ENCODE data around the gene PCDHGA1. TPM values are rescaled to one million over a fixed set of nuclear protein-coding genes. Genes with fewer than 3 reads are reported as not detected.

Gene PCDHGA1
- total RNA-seq, 1 experiment from 2014 or later = 0.63 TPM

DNA sequence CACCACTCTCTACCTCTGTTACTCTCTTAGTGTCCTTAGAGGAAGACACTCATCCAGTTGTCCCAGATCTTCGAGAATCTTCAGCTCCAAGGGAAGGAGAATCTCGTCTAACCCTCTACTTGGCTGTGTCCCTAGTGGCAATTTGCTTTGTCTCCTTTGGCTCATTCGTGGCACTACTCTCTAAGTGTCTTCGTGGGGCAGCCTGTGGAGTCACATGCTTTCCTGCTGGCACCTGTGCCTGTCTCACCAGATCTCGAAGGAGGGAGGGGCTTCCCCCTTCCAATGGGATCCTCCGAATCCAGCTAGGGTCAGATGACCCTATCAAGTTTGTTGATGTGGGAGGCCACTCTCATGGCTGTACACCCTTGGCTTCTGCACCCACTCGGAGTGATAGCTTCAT is 156.8 kb downstream of the PCDHGA1 start:
- H3K23ac ChIP-seq (ENCODE audit: insufficient read length, low read depth, low read length) = no peak overlapping the region
- no peaks in the 10 kb centered on the region; the same call in 1 of the 2 replicates for H3K79me2 ChIP-seq (ENCODE audit: insufficient read depth, low read length)
- H3K27me3 ChIP-seq (ENCODE audit: insufficient read depth, low read length) = peaks cover 9% of the 10 kb centered on the region; the same call in 1 of the 2 replicates
- no peak overlapping the region for H4K91ac ChIP-seq (ENCODE audit: insufficient read length, low read depth, low read length)
- H4K20me1 ChIP-seq (ENCODE audit: control insufficient read depth, insufficient read depth, insufficient read length) = no peaks in the 10 kb centered on the region
- no peak overlapping the region for H2BK15ac ChIP-seq (ENCODE audit: low read depth, low read length)
- H3K27ac Mint-ChIP-seq = no peak overlapping the region
- no peak overlapping the region for H3K27ac ChIP-seq (ENCODE audit: insufficient read length, low read depth, low read length)
- no CpG with 5 or more reads among the region's 7 CpGs for WGBS (ENCODE audit: extremely low coverage, insufficient read length, low lambda C conversion rate)
- no peak overlapping the region for H2BK12ac ChIP-seq (ENCODE audit: insufficient read length, low read depth, low read length)
- H3K56ac ChIP-seq (ENCODE audit: insufficient read length, low read depth, low read length) = no peak overlapping the region
- H3K9me3 ChIP-seq (ENCODE audit: control insufficient read depth, low read depth, low read length) = no peaks in the 10 kb centered on the region
- H2BK5ac ChIP-seq (ENCODE audit: insufficient read length, low read length) = no peak overlapping the region
- H3K79me1 ChIP-seq (ENCODE audit: insufficient read depth, low read depth, low read length, poor library complexity, severe bottlenecking) = no peaks in the 10 kb centered on the region
- no peak overlapping the region for H3K14ac ChIP-seq (ENCODE audit: insufficient read depth, low read length)
- no peak overlapping the region for H3K4ac ChIP-seq (ENCODE audit: low read depth, low read length)
- H3K9me3 Mint-ChIP-seq = no peaks in the 10 kb centered on the region
- H2AFZ ChIP-seq (ENCODE audit: low read length) = no peak overlapping the region
- no peak overlapping the region for H3K18ac ChIP-seq (ENCODE audit: insufficient read length, low read depth, low read length)
- DNase-seq = no peak
- H3K9ac ChIP-seq (ENCODE audit: extremely low read depth, insufficient read length, low read length) = no peak overlapping the region
- no peak overlapping the region for H4K8ac ChIP-seq (replicated peaks; ENCODE audit: insufficient read length, low read depth, low read length)
- H4K5ac ChIP-seq (ENCODE audit: insufficient read length, low read depth, low read length) = no peak overlapping the region
- H2BK120ac ChIP-seq (ENCODE audit: low read depth, low read length, poor library complexity, severe bottlenecking) = no peak overlapping the region
- TF ChIP-seq, protein P1, sequence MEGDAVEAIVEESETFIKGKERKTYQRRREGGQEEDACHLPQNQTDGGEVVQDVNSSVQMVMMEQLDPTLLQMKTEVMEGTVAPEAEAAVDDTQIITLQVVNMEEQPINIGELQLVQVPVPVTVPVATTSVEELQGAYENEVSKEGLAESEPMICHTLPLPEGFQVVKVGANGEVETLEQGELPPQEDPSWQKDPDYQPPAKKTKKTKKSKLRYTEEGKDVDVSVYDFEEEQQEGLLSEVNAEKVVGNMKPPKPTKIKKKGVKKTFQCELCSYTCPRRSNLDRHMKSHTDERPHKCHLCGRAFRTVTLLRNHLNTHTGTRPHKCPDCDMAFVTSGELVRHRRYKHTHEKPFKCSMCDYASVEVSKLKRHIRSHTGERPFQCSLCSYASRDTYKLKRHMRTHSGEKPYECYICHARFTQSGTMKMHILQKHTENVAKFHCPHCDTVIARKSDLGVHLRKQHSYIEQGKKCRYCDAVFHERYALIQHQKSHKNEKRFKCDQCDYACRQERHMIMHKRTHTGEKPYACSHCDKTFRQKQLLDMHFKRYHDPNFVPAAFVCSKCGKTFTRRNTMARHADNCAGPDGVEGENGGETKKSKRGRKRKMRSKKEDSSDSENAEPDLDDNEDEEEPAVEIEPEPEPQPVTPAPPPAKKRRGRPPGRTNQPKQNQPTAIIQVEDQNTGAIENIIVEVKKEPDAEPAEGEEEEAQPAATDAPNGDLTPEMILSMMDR (conservative IDR thresholded peaks at IDR 0.05) = no peak
- no peak overlapping the region; a peak in 1 of 5 replicates for H3K4me3 Mint-ChIP-seq
- H2AK5ac ChIP-seq (ENCODE audit: insufficient read length, low read length) = no peak overlapping the region
- H3K36me3 Mint-ChIP-seq (ENCODE audit: insufficient read depth in 1 of 3, low read depth in 3 of 3) = peaks cover 16 to 22% (median 16%) of the 10 kb centered on the region in 3 experiments; a peak in 6 of 7 replicates
- H3K4me1 ChIP-seq (ENCODE audit: insufficient read depth, low read length) = peaks cover 5% of the 10 kb centered on the region; the same call in 1 of the 2 replicates
- peaks cover 39 to 43% of the 10 kb centered on the region in 2 experiments for H3K4me1 Mint-ChIP-seq
- peaks cover 13% of the 10 kb centered on the region for H3K23me2 ChIP-seq (ENCODE audit: insufficient read length, low read depth, low read length, poor library complexity, severe bottlenecking)
- no peak overlapping the region for H3K4me2 ChIP-seq (ENCODE audit: insufficient read depth, insufficient read length, low read length)
- peaks cover 23% of the 10 kb centered on the region for H3K27me3 Mint-ChIP-seq (ENCODE audit: low read depth)
- H3T11ph ChIP-seq (ENCODE audit: low read length) = no peak overlapping the region
- H2BK20ac ChIP-seq (ENCODE audit: low read depth, low read length, poor library complexity, severe bottlenecking) = no peak overlapping the region
